ENCODE data around the gene PWWP2A.

- TF ChIP-seq, protein P1, sequence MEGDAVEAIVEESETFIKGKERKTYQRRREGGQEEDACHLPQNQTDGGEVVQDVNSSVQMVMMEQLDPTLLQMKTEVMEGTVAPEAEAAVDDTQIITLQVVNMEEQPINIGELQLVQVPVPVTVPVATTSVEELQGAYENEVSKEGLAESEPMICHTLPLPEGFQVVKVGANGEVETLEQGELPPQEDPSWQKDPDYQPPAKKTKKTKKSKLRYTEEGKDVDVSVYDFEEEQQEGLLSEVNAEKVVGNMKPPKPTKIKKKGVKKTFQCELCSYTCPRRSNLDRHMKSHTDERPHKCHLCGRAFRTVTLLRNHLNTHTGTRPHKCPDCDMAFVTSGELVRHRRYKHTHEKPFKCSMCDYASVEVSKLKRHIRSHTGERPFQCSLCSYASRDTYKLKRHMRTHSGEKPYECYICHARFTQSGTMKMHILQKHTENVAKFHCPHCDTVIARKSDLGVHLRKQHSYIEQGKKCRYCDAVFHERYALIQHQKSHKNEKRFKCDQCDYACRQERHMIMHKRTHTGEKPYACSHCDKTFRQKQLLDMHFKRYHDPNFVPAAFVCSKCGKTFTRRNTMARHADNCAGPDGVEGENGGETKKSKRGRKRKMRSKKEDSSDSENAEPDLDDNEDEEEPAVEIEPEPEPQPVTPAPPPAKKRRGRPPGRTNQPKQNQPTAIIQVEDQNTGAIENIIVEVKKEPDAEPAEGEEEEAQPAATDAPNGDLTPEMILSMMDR (IDR thresholded peaks at IDR 0.05) = no peak
- TF ChIP-seq POLR2A (IDR thresholded peaks at IDR 0.05) = no peak
Observed at GRCh38 chr5:160089531-160089930, 29.7 kb downstream of the PWWP2A start.

Data from heart left ventricle (tissue), 13 donors.